ENCODE results near the gene TERT.
"Not testable (repeated sequence)": the region's sequence is repeated elsewhere in the genome, so short reads cannot be mapped to it uniquely, and the experiment has no call there.

TERT gene

DNA sequence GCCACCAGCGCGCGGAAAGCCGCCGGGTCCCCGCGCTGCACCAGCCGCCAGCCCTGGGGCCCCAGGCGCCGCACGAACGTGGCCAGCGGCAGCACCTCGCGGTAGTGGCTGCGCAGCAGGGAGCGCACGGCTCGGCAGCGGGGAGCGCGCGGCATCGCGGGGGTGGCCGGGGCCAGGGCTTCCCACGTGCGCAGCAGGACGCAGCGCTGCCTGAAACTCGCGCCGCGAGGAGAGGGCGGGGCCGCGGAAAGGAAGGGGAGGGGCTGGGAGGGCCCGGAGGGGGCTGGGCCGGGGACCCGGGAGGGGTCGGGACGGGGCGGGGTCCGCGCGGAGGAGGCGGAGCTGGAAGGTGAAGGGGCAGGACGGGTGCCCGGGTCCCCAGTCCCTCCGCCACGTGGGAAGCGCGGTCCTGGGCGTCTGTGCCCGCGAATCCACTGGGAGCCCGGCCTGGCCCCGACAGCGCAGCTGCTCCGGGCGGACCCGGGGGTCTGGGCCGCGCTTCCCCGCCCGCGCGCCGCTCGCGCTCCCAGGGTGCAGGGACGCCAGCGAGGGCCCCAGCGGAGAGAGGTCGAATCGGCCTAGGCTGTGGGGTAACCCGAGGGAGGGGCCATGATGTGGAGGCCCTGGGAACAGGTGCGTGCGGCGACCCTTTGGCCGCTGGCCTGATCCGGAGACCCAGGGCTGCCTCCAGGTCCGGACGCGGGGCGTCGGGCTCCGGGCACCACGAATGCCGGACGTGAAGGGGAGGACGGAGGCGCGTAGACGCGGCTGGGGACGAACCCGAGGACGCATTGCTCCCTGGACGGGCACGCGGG is at the start of gene TERT:
Gene TERT (minus strand): TSS at position 234 of the 815 bp plus-strand sequence. CDS start 79 bp downstream, at position 155.
- no peak for DNase-seq (ENCODE audit: low spot score)

DNA sequence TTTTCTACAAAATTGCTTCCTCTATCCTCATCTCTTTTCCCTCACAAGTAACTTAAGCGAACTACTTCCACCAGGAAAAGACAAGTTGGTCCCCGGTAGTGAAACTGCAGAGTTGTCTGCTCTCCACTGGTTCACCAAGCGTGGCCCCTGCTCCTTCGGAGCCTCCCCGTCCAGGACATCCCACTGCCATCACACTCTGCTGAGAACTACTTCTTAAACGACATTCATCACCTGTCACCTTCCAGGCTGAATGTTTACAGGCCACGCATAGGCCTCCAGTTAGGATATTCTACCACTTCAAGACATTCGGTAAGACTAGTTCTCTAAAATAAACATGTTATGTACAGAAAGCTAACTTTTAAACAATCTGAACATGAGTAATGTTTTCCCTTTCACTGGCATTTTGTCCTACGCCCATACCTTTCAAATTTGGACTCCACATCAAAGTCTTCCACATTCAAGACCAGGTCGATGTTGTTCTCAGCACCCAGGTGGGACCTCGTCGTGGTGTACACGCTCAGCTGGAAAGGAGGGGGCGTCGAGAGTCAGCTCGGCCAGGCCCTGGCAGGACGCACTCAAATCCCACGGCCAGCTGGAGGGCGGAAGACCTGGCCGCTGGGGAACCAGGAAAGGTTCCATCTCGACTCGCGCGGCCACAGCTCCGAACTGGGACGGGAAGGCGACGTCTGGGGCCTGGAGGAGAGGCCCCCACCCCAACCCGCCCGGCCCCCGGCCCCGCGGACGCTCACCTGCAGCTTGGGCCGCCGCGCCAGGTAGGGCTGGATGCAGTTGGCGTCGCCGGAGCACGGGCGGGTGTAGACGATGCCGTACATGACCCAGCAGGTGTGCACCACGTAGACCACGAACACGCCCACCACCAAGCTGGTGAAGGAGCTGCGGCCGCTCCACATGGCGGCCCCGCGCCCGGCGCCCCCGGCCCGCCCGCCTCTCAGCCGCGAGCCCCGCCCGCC is 49.3 kb upstream of the TERT start:
- DNase-seq (ENCODE audit: low spot score), result peak; percentile 25

DNA sequence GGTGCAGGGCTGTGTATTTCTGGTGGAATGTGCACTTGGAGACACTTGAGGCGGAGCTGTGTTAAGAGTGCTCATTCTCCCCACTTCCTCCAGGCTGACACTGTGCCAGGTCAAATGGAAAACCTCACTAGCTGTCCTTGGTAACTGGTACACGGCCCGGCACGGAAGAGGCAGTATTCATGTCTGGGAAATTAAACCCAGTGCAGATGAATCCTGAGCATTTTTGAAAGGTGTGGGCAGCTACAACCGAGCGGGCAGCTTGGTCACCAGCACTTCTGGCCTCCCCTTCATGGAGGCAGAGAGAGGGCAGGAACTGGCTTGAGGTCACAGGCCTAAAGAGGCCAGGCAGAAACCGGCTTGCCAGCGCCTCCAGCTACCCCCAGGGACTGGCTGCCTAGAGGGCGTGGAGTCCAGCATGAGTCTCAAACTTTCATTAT is 48.5 kb upstream of the TERT start:
- DNase-seq (ENCODE audit: low spot score), result no peak

DNA sequence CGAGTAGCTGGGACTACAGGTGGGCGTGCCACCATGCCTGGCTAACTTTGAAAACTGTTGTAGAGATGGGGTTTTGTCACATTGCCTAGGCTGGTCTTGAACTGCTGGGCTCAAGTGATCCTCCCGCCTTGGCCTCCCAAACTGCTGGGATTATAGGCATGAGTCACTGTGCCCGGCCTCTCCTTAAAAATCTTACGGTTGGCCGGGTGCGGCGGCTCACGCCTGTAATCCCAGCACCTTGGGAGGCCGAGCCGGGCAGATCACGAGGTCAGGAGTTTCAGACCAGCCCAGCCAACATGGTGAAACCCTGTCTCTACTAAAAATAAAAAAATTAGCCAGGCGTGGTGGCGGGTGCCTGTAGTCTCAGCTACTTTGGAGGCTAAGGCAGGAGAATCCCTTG is 47.8 kb upstream of the TERT start:
- DNase-seq (ENCODE audit: low spot score), result not testable (repeated sequence)

DNA sequence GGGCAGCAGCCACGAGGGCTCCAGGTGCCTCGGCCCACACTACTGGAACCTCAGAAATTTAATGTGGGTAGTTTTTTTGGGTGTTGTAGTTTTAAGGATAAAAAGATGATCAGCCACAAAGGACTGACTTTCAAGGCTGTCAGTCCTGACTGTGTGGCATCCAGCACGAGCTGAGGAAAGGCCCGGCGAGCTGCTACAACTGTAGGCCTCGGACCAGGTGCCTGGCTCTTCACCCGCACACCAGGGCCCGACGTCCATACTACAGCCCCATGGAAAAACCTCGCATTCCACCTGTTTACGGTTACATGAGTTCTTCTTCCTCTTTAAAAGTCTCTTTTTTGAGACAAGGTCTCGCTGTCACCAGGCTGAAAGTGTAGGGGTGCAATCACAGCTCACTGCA is 47.4 kb upstream of the TERT start:
- no peak for DNase-seq (ENCODE audit: low spot score)

DNA sequence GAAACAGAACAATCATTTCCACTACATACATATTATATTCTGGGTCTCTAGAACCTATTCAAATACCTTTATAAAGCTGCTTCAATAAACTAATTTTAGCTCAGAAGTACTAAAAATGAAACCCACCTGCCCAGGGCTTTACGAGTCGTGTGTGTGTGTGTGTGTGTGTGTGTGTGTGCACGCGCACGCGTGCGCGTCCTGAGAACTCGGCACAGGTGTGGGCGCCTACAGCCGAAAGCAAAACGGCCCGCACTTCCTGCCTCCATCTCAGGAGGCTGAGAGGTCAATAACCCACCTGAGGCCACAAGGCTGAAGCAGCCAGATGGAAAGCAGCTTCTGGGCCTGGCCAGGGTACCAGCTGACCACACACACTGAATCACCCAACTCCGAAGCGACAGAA is 47.0 kb upstream of the TERT start:
- no peak for DNase-seq (ENCODE audit: low spot score)

DNA sequence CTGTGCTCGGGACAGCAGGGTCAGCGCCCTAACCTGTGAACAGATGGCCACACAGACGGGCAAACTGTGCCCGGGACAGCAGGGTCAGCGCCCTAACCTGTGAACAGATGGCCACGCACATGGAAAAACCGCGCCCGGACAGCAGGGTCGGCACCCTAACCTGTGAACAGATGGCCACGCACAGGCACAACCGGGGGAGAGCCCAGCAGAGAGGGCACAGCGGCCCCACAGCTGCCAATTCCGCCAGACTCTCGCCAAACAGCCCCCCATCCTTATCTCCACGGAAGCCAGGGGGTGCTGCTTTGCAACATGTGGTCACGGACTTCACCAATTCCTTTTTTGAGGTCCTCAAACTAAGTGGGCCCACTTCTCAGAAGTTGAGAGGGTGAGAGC is 44.9 kb upstream of the TERT start:
- not testable (repeated sequence) for DNase-seq (ENCODE audit: low spot score)

DNA sequence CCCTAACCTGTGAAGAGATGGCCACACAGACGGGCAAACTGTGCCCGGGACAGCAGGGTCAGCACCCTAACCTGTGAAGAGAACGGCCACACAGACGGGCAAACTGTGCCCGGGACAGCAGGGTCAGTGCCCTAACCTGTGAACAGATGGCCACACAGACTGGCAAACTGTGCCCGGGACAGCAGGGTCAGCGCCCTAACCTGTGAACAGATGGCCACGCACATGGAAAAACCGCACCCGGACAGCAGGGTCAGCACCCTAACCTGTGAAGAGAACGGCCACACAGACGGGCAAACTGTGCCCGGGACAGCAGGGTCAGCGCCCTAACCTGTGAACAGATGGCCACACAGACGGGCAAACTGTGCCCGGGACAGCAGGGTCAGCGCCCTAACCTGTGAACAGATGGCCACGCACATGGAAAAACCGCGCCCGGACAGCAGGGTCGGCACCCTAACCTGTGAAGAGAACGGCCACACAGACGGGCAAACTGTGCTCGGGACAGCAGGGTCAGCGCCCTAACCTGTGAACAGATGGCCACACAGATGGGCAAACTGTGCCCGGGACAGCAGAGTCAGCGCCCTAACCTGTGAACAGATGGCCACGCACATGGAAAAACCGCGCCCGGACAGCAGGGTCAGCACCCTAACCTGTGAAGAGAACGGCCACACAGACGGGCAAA is 44.4 kb upstream of the TERT start:
- not testable (repeated sequence) for DNase-seq (ENCODE audit: low spot score)

DNA sequence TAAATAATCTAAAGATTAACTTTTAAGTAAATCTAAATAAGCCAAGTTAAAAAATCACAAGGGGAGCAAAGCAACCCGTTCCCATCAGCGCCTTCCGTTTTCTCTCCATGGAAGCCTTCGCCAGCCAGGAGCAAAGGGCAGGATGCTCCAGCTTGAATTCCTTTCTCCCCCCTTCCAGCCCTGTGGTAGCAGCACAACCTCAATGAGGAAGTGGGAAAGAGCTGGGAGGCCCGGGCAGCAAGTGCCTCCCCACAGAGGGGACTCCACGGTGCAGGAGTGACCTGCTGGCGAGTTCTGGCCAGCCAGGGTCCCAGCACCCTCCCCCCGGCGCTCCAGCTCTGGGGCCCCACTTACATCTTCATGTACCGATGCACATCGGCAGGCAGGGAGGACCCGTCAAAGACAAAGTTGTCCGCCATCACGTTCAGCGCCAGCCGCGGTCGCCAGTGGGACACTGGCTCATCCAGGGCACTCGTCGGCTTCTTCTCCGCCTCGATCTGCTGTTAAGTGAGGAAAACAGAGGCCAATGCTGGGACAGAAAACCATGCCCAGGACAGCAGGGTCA is 43.7 kb upstream of the TERT start:
- DNase-seq (ENCODE audit: low spot score), result no peak

DNA sequence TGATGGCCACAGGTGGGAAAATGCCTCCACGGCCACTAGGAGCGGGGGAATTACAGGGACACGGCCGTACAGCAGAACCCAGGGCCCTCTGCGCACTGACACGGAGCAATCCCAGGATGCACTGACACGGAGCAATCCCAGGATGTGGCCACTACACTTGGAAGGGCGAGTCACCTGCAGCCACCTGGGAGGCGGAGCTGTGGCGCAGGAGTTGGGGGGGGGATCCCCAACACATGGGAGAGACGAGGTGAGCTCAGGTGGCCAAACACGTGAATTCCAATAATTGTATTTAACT is 43.3 kb upstream of the TERT start:
- no peak for DNase-seq (ENCODE audit: low spot score)

DNA sequence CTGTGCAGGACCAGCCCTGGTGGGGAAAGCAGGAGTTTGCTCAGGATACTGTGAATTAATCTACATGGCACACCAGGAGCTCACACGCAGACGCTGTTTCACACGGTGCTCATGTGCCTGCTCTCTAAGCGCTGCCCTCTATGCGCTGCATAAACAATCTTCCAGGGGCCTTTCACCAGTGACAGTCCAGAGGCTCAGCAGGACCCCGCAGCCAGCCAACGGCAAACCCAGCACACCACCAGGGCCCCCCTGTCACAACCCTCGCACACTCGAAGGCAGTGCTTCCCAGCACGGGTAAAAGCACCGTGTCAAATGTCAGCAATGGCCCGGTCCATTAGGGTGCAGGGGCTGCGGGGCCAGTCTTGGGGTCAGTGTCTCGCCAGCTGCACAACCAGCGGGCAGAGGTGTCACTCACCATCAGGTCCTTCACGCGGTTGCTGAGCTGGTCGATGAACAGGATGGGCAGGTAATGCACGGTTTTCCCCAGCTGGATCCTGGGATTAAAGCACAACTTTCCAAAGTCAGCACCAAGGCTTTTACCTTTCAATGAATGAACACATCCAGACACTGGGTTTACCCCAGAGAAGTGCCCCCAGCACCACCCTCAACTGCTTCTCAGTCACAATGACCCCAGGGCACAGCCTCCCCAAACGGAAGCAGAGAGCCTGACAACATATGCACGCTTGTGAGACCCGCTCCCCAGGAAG is 42.8 kb upstream of the TERT start:
- no peak for DNase-seq (ENCODE audit: low spot score)

DNA sequence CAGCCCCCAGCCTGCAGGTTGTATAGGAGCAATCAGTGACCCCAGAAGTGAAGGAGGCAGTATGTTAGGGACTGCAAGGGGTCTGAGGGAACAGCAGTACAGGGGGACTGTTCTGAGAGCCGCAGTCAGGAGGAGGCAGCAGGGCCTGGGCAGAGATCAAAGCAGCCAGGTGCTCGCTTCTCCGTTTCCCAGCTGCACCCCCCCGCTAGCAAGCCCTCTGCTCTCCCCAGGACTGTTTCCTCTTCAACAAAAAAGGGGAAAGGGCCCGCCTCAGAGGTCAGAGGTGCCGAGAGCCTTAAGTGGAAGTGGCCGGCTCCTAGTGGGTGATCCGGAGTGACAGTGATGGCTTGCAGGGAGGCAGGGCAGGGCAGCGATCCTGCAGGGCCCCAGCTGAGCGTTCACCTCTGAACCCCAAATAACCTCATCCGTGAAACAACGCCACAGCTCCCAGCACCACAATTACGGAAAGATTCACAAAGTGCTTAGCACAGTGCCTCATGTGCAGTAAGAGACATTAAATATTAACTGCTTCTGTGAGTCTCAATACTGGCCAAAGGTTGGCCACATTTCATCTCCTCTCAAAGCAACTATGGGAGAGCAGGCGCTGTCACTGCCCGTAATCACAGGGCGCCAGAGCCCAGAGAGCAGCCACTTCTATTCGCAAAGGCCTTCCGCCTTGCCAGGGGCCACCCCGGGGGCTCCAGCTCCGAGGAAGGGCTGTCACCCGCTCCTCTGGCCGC is 42.1 kb upstream of the TERT start:
- DNase-seq (ENCODE audit: low spot score), result no peak

DNA sequence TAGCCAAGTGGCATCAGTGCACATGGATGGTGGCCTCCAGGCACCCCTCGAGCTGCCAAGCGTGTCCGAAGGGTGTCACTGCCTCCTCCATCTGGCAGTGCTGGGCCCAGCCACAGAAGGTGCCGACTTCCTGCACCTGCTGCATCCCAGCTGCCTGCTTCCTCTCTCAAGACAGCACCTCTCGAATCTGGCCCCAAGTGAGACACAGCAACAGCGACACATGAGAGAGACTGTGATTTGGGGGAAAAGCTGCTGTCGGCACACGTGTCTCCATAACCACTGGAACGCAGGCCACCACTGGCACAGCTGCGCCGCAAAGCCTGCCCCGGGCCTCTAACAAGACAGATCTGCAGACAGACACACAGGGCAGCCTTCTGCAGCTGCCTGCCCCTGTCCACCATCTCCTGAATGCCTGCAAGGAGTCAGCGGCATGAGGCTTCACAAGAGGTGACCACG is 41.3 kb upstream of the TERT start:
- no peak for DNase-seq (ENCODE audit: low spot score)

DNA sequence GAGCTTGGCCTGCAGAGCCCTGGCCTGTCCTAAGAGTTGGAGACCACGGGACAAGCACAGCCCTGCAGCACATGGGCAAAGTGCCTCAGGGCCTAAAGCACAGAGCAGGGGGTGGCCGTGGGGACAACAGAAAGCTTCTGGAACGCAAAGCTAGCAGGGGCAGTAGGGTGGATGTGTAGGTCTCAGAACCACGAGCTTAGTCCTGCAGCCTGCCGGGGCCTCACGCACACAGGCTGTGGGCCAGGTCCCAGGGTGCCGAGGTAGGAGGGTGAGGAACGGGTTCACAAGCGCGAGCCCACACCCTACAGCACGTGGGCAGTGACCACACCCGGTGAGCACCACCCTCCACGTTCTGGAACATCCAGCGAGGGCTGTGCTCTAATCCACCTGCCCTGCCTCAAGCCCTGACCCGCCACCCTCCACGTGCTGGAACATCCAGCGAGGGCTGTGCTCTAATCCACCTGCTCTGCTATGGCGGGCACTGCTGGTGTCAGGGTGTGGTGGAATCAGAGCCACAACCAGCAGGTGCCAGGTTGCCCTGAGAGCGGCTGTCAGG is 40.8 kb upstream of the TERT start:
- DNase-seq (ENCODE audit: low spot score), result no peak

DNA sequence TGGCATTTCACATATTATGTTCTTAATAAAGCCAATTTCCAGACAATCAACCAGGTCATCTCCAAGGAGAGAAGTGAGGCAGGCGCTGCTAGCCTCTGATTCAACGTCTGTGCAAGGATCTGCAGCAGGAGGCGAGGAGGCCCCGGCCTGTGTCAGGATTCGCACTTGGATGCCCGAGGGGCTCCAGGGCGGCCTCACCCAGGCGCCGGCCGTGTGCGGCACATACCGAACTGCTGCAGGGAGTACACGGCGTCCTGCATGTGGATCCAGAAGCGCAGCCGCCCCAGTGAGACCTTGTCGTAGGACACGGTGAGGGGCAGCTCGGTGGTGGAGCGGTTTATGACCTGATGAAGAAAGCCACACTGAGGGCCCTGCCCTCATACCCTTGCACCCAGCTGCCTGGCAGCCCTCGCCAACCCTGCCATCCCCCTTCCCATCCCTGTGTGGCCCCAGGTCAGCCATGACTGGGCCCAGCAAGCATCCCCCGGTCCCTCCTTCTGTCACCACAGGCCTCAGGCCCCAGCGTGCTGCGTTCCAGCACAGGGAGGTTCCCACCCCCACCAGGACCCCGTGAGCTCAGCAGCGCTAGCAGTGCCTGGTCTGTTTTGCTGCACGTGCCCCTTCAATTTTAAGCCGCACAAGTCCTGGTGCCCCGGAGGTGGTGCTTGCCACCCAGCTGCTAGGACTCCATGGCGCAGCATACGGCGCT is 40.1 kb upstream of the TERT start:
- no peak for DNase-seq (ENCODE audit: low spot score)

DNA sequence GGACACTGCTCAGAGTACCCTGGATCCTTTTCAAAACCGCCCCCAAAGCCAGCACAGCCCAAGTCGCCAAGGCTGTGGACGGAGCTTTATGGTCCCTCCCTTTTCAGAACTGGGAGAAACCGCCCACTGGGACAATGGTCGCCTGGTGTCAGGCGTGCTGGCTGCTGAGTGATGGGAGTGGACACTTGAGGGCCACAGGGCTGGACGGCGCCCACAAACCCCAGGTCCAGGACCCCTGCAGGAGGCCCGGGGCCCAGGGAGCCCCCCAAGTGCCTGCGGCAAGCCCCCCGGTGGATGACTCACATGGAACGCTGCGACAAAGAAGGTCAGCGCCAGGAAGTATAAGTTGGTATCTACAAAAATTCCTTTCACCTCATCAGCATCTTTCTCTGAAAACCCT is 39.1 kb upstream of the TERT start:
- DNase-seq (ENCODE audit: low spot score), result no peak

DNA sequence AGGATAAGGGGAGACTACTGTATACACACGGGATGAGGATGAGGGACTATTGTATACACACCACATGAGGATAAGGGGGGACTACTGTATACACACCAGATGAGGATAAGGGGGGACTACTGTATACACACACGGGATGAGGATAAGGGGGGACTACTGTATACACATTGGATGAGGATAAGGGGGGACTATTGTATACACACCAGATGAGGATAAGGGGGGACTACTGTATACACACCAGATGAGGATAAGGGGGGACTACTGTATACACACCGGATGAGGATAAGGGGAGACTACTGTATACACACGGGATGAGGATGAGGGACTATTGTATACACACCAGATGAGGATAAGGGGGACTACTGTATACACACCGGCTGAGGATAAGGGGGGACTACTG is 38.4 kb upstream of the TERT start:
- DNase-seq (ENCODE audit: low spot score), result not testable (repeated sequence)

DNA sequence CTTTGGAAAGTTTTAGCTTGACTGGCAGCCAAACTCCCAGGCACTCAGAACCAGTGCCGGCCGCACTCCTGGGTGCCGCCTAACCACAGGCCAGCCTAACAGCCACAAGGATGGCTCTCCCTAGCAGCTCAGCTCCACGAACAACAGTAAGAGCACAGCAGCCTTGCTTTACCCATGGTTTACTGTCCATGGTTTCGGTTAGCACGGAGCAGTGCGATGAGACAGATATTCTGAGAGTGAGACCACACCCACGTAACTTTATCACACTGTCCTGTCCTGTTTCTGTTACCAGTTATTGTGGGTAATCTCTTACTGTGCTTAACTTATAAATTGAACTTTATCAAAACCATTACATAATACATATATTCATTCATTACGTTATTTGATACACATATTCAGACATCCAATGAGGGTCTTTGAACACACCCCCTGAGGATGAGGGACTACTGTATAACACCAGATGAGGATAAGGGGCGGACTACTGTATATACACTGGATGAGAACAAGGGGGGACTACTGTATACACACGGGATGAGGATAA is 37.7 kb upstream of the TERT start:
- DNase-seq (ENCODE audit: low spot score), result peak; percentile 78

DNA sequence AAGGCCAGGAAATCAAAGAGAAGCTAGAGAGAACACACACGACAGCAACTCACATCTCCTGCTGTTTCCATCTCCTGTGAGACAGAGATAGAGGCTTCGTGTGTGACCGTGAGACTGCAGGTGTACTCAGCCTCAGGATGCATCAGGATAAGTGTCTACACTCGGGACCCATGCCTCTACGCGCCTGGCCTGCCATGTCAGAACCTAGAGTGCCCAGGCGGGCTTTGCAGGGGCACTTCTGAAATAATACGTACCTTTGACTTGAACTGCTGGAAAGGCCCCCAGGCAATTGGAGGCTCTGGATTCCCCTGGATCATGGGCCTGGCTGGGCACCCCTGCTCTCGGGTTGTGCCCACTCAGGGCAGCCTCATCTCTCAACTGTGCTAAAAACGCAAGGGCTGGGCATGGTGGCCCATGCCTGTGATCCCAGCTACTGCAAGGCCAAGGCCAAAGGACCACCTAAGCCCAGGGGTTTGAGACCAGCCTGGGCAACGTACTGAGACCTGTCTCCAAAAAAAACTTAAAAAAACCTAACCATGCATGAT is 37.1 kb upstream of the TERT start:
- DNase-seq (ENCODE audit: low spot score), result peak; percentile 29

All from SW480 (cell line).